ENCODE measurements around the gene BRCA2.

- TF ChIP-seq, protein P1, sequence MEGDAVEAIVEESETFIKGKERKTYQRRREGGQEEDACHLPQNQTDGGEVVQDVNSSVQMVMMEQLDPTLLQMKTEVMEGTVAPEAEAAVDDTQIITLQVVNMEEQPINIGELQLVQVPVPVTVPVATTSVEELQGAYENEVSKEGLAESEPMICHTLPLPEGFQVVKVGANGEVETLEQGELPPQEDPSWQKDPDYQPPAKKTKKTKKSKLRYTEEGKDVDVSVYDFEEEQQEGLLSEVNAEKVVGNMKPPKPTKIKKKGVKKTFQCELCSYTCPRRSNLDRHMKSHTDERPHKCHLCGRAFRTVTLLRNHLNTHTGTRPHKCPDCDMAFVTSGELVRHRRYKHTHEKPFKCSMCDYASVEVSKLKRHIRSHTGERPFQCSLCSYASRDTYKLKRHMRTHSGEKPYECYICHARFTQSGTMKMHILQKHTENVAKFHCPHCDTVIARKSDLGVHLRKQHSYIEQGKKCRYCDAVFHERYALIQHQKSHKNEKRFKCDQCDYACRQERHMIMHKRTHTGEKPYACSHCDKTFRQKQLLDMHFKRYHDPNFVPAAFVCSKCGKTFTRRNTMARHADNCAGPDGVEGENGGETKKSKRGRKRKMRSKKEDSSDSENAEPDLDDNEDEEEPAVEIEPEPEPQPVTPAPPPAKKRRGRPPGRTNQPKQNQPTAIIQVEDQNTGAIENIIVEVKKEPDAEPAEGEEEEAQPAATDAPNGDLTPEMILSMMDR (IDR thresholded peaks at IDR 0.05): no peak
- TF ChIP-seq POLR2A (IDR thresholded peaks at IDR 0.05): no peak
These were observed 5.8 kb upstream of the BRCA2 start for GRCh38 chr13:32309312-32310133.

Data from thyroid gland (tissue), 4 donors.